Choroid plexus epithelial cell (primary cell): ENCODE results near the gene MCF2L2.
A peak's percentile ranks its signal among the peaks of the same experiment; 100 is the strongest.
"Not testable (repeated sequence)": the region's sequence is repeated elsewhere in the genome, so short reads cannot be mapped to it uniquely, and the experiment has no call there.

ENCODE experiments used
- DNase-seq: peaks from one replicate; pipeline ENCODE4 v3.0.0-alpha.2; 2010; ENCODE audit warnings: low read depth
- H3K4me3 ChIP-seq: 2 replicates; pipeline ENCODE4 v1.5.1; 2011; ENCODE audit warnings: low read depth, mild to moderate bottlenecking, control low read depth, low read length, moderate library complexity
- TF ChIP-seq, protein P1 (sequence below): conservative IDR thresholded peaks from 2 replicates; pipeline ENCODE4 v1.5.1; 2011; ENCODE audit warnings: low read depth, mild to moderate bottlenecking, control low read depth, inconsistent platforms, low read length, moderate library complexity

The MCF2L2 gene, protein sequence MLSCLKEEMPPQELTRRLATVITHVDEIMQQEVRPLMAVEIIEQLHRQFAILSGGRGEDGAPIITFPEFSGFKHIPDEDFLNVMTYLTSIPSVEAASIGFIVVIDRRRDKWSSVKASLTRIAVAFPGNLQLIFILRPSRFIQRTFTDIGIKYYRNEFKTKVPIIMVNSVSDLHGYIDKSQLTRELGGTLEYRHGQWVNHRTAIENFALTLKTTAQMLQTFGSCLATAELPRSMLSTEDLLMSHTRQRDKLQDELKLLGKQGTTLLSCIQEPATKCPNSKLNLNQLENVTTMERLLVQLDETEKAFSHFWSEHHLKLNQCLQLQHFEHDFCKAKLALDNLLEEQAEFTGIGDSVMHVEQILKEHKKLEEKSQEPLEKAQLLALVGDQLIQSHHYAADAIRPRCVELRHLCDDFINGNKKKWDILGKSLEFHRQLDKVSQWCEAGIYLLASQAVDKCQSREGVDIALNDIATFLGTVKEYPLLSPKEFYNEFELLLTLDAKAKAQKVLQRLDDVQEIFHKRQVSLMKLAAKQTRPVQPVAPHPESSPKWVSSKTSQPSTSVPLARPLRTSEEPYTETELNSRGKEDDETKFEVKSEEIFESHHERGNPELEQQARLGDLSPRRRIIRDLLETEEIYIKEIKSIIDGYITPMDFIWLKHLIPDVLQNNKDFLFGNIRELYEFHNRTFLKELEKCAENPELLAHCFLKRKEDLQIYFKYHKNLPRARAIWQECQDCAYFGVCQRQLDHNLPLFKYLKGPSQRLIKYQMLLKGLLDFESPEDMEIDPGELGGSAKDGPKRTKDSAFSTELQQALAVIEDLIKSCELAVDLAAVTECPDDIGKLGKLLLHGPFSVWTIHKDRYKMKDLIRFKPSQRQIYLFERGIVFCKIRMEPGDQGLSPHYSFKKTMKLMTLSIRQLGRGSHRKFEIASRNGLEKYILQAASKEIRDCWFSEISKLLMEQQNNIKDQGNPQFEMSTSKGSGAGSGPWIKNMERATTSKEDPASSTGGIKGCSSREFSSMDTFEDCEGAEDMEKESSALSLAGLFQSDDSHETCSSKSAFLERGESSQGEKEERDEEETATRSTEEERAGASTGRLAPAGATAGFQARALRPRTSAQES

DNA sequence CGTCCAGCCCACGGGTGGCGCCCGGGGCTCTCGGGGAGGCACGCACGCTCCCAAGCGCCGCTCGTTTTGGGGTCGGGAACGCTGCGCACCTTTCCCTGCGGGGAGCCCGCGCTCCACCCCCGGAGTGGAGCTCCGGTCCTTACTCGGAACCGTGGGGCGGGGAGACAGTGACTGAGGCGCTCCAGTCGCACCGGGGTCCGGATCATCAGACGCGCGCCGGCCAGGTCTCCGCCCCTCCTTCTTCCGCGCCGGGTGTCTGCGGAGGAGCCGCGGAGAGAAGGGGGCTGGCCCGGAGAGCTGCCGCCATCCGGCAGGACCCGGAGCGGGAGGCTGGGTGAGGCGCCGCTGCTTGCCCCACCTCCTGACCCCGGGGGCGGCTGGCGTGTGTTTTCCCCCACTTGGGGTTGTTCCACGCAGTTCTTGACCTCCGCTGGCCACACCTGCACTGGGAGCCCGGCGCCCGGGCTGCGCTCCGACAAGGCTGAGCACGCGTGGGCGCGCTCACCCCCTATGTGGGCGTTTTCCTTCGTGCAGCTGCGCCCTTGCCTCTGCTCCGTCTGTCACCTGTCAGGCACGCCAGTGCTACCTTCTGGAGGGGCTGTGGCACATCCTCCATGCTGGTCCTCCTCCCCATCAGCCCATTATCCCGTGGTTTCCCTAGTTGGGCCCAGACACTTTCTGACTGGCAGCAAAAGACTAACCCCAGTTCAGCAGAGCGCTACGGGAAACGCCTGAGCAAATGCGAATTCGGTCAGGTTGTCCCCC lies at the start of gene MCF2L2:
TSS of gene MCF2L2 (minus strand) at position 173 of the 765 bp plus-strand sequence. CDS start 642 bp downstream, outside the sequence.
- TF ChIP-seq, protein P1, sequence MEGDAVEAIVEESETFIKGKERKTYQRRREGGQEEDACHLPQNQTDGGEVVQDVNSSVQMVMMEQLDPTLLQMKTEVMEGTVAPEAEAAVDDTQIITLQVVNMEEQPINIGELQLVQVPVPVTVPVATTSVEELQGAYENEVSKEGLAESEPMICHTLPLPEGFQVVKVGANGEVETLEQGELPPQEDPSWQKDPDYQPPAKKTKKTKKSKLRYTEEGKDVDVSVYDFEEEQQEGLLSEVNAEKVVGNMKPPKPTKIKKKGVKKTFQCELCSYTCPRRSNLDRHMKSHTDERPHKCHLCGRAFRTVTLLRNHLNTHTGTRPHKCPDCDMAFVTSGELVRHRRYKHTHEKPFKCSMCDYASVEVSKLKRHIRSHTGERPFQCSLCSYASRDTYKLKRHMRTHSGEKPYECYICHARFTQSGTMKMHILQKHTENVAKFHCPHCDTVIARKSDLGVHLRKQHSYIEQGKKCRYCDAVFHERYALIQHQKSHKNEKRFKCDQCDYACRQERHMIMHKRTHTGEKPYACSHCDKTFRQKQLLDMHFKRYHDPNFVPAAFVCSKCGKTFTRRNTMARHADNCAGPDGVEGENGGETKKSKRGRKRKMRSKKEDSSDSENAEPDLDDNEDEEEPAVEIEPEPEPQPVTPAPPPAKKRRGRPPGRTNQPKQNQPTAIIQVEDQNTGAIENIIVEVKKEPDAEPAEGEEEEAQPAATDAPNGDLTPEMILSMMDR, result no peak
- DNase-seq, result peak; percentile 29
- peak within 1 kb of the TSS; percentile 68 for H3K4me3 ChIP-seq

DNA sequence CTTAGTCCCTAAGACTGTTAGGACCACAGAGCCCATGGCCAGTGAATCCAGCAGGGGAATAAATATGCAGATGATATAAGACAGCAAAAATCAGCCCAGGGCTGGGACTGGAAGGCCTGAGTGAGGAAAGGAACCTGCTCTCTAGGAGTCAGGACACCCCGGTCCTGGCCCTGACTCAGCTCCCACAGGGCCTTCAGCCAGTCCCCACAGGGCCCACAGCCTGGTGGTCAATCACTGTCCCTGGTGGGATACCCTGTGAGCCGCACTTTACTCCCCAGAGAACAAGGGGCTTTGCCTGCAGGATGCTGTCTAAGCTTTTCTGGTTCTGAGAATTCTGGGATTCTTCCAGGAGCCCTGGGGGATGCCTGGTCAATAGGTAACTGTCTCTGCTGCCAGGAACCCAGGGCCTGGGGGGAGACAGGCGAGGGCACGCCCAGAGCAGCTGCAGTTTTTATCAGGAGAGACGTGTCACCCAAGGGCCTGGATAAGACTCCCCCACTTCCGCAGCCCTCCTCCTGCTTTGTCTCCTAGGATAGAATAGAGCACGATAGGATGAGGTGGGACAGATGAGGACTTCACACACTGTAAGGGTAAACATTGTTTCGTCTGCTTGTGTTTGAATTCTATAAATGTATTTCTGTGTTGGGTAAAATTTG lies 49.5 kb upstream of the MCF2L2 start:
- DNase-seq, result no peak
- TF ChIP-seq, protein P1, result no peak
- no peak overlapping the region for H3K4me3 ChIP-seq

DNA sequence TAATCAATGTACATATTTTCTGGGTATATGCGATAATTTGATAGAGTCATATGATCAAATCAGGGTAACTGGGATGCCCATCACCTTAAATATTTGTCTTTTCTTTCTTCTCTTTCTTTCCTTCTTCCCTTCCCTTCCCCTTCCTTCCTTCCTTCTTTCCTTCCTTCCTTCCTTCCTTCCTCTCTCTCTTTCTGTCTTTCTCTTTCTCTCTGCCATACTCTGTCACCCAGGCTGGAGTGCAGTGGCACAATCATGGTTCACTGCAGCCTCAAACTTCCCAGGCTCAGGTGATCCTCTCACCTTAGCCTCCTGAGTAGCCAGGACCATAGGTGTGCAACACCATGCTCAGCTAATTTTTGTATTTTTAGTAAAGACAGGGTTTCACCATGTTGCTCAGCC lies 47.3 kb upstream of the MCF2L2 start:
- DNase-seq, H3K4me3 ChIP-seq: not testable (repeated sequence)

DNA sequence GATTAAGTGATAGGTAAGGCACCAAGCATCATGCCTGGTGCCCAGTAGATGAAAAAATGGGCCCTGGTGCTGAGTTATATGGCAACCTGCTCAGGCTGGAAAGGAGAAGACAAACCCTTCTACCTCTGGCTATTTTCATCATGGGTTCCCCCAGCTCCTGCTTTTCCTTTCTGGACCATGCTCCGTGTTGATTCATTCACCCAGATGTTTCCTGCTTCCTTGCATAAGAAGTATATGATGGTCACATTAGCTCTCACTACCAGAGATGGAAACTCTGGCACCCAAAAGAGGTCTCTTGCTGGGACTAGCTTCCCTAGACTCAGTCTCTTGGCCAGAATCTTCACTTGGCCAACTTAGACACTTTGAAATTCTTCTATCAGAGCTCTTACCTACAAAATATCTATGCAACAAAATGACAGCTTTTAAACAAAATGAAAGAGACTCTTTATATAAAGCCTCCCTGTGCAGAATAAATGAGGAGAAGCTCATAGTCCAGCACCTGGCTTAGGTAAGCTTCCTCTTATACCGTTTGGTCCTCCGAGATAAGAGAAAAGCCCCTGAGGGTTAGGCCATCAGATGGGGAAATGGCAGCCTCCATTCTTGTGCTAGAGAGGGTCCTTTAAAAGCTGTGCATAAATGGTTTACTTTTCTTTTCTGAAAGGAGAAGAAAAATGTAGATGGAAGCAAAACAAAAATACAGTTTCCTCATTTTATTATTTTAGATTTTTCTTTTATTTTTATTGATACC lies 46.8 kb upstream of the MCF2L2 start:
- no peak overlapping the region for H3K4me3 ChIP-seq
- TF ChIP-seq, protein P1, result no peak
- no peak for DNase-seq

DNA sequence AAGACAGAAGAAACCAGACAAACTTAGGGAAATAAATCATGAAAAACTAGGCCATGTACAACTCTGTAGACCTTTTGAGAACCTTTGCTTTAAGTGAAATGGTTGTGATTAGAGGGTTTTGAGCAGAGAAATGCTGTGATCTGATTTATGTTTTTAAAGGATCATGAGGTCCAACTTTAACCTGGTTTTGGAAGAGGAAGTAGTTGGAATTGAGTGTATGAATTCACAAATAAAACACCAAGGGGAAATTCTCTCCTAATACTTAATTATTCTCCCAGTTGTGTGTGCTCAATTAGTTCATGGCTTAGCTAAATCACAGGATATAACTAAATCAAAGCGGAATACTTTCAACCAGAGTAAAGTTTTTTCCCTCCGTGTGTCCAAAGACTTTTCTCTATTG lies 45.5 kb upstream of the MCF2L2 start:
- H3K4me3 ChIP-seq, result no peak overlapping the region
- TF ChIP-seq, protein P1, result no peak
- DNase-seq, result no peak

DNA sequence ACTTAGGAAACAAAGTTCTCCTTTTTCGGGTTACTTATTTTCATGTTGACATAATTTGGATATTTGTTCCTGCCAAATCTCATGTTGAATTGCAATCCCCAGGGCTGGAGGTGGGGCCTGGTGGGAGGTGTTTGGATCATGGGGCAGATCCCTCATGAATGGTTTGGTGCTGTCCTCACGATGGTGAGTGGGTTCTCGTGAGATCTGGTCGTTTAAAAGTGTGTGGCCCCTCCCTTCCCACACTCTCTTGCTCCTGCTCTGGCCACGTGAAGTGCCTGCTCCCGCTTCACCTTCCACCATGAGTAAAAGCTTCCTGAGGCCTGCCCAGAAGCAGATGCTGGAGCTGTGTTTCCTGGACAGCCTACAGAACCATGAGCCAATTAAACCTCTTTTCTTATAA lies 43.7 kb upstream of the MCF2L2 start:
- H3K4me3 ChIP-seq, result no peak overlapping the region
- DNase-seq, result no peak
- TF ChIP-seq, protein P1, result no peak
